ENCODE measurements around the gene DIABLO. TPM values are rescaled to one million over a fixed set of nuclear protein-coding genes. Genes with fewer than 3 reads are reported as not detected.

The DIABLO gene
- total RNA-seq, 1 donor from 2014 or later = 54.8 TPM

DNA sequence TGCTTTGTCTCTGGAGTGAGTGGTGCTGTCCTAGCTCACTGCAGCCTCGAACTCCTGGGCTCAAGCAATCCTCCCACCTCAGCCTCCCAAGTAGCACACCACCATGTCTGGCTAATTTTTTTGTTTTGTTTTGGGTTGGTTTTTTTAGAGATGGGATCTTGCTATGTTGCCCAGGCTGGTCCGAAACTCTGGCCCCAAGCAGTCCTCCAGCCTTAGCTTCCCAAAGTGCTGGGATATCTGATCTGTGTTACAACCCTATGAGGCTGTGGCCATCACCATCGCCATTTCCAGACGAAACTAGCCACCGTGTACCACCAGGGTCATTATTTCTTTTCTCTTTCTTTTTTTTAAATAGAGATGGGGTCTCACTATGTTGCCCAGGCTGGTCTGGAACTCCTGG, 54.5 kb downstream of the DIABLO start:
- H3K9me3 ChIP-seq = no peaks in the 10 kb centered on the region
- no peaks in the 10 kb centered on the region for H3K36me3 ChIP-seq
- H3K4me1 ChIP-seq = no peaks in the 10 kb centered on the region
- H3K27me3 ChIP-seq = no peaks in the 10 kb centered on the region
- H3K4me3 ChIP-seq = no peak overlapping the region
- intact Hi-C loops (cut with DNase I) = no loop called here
- TF ChIP-seq, protein P1, sequence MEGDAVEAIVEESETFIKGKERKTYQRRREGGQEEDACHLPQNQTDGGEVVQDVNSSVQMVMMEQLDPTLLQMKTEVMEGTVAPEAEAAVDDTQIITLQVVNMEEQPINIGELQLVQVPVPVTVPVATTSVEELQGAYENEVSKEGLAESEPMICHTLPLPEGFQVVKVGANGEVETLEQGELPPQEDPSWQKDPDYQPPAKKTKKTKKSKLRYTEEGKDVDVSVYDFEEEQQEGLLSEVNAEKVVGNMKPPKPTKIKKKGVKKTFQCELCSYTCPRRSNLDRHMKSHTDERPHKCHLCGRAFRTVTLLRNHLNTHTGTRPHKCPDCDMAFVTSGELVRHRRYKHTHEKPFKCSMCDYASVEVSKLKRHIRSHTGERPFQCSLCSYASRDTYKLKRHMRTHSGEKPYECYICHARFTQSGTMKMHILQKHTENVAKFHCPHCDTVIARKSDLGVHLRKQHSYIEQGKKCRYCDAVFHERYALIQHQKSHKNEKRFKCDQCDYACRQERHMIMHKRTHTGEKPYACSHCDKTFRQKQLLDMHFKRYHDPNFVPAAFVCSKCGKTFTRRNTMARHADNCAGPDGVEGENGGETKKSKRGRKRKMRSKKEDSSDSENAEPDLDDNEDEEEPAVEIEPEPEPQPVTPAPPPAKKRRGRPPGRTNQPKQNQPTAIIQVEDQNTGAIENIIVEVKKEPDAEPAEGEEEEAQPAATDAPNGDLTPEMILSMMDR (IDR thresholded peaks at IDR 0.05) = no peak
- no peak for DNase-seq (ENCODE audit: low spot score in 2 of 2)
- no peak overlapping the region for H3K27ac ChIP-seq

DNA sequence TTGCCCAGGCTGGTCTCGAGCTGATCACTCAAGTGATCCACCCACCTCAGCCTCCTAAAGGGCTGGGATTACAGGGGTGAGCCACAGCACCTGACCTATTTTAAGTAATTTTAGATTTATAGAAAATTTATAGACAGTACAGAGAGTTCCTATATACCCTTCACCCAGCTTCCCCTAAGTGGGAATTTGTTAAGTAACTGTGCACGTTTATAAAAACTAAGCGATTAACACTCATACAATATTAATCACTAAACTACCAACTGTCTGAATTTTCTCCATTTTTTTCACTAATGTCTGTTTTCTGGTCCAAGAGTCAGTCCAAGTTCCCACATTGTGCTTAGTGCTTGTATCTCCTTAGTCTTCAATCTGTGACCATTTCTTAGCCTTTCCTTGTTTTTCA, 57.4 kb downstream of the DIABLO start:
- intact Hi-C loops (cut with DNase I) = no loop called here
- Histone ChIP-seq H3K4me1 (no peaks in the 10 kb centered on the region), H3K27me3 (no peaks in the 10 kb centered on the region), H3K9me3 (no peaks in the 10 kb centered on the region), H3K4me3 (no peak overlapping the region), H3K27ac (no peak overlapping the region), H3K36me3 (no peaks in the 10 kb centered on the region)
- no peak for DNase-seq (ENCODE audit: low spot score in 2 of 2)
- TF ChIP-seq, protein P1 (IDR thresholded peaks at IDR 0.05) = no peak

DNA sequence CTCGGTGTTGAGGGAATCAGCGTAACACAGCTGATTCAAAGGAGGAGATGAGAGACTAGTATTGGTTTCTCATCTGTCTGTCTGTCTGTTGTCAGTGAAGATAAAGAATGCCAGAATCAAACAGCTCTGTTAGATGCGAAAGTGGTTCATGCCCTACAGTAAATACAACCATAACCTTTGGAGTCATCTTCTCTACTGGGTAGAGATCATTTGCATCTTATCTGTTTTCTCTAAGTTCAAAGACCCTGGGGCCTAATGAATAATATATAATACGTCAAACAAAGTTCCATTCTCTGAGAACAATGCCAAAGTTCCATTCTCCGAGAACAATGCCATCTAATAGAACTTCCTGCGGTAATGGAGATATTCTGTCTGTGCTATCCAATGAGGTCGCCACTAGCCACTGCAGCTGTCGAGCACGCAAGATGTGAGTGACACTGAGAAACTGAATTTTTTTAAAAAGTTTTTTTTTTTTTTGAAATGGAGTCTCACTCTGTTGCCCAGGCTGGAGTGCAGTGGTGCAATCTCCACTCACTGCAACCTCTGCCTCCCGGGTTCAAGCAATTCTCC, 58.4 kb downstream of the DIABLO start:
- H3K27ac ChIP-seq = no peak overlapping the region
- no peaks in the 10 kb centered on the region for H3K36me3 ChIP-seq
- no peak overlapping the region for H3K4me3 ChIP-seq
- no peaks in the 10 kb centered on the region for H3K27me3 ChIP-seq
- intact Hi-C loops (cut with DNase I) = no loop called here
- no peaks in the 10 kb centered on the region for H3K4me1 ChIP-seq
- no peak for DNase-seq (ENCODE audit: low spot score in 2 of 2)
- TF ChIP-seq, protein P1 (IDR thresholded peaks at IDR 0.05) = no peak
- no peaks in the 10 kb centered on the region for H3K9me3 ChIP-seq

DNA sequence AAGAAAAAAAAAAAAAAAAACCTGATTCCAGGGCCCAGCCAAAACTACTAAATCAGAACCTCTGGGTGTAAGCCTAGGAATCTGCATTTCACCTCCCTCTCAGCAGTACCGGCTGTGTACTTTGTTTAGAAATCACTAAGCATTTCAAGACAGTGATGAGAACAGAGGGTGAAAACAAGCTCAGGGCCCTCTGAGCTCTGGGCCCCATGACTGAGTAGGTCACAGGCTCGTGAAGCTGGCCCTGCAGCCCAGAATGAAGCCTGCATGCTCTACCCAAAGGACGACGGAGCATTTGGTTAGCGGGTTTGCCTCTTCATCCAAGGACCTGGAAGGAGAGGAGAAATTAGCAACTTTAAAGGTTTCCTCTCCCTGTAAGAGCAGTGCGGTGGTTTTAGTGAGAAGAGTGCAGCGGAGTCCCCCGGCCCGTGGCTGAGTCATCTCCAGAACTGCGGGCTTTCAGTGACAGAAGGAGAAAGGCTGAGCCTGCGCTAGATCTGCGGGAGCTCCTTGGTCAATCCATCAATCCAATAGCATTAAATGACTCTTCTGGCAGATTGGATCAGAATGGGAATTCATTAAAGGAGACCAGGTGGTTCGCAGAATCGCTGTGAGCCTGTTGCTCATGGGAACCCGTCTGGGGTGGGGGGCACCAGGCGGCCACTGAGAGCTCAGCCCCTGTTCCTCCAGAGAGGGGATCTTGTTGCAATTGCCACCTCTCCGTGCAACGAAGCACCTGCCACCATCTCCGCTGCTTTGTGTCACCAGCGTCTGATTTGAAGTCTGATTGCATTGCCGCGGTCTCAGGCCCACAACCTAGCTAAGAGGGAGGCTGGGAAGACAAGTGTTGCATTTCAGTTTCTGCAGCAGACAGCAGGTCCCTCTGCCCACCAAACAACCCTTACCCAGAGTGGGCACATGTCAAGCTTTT, 59.2 kb downstream of the DIABLO start:
- no peaks in the 10 kb centered on the region for H3K36me3 ChIP-seq
- intact Hi-C loops (cut with DNase I) = no loop called here
- no peaks in the 10 kb centered on the region for H3K4me1 ChIP-seq
- DNase-seq (ENCODE audit: low spot score in 2 of 2) = no peak
- H3K27me3 ChIP-seq = no peaks in the 10 kb centered on the region
- H3K9me3 ChIP-seq = no peaks in the 10 kb centered on the region
- H3K27ac ChIP-seq = no peak overlapping the region
- no peak overlapping the region for H3K4me3 ChIP-seq
- TF ChIP-seq, protein P1 (IDR thresholded peaks at IDR 0.05) = no peak

DNA sequence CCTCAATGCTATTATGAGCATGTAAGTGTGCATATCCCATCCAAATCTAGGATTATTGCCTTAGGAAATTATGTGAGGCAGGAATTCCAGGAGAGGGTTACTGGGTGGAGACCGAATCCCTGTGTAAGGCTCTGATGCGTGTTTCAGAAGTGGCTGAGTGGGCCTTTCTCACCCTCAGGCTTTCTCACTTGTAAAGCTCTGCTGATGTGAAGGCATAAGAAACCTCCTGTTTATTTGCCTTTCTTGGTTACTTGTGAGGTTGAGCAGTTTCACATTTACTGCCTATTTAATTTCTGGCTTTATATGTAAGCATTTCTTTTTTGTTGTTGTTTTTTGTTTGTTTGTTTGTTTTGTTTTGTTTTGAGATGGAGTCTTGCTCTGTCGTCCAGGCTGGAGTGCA, 62.9 kb downstream of the DIABLO start:
- no peak for DNase-seq (ENCODE audit: low spot score in 2 of 2)
- H3K9me3 ChIP-seq = no peaks in the 10 kb centered on the region
- H3K27me3 ChIP-seq = no peaks in the 10 kb centered on the region
- no peak overlapping the region for H3K4me3 ChIP-seq
- H3K4me1 ChIP-seq = no peaks in the 10 kb centered on the region
- H3K36me3 ChIP-seq = no peaks in the 10 kb centered on the region
- no peak overlapping the region for H3K27ac ChIP-seq
- intact Hi-C loops (cut with DNase I) = no loop called here
- TF ChIP-seq, protein P1 (IDR thresholded peaks at IDR 0.05) = no peak

Data from ascending aorta (tissue), 2 donors.